ENCODE measurements around the gene RILPL2.
"Not testable (repeated sequence)": the region's sequence is repeated elsewhere in the genome, so short reads cannot be mapped to it uniquely, and the experiment has no call there.

Gene RILPL2

DNA sequence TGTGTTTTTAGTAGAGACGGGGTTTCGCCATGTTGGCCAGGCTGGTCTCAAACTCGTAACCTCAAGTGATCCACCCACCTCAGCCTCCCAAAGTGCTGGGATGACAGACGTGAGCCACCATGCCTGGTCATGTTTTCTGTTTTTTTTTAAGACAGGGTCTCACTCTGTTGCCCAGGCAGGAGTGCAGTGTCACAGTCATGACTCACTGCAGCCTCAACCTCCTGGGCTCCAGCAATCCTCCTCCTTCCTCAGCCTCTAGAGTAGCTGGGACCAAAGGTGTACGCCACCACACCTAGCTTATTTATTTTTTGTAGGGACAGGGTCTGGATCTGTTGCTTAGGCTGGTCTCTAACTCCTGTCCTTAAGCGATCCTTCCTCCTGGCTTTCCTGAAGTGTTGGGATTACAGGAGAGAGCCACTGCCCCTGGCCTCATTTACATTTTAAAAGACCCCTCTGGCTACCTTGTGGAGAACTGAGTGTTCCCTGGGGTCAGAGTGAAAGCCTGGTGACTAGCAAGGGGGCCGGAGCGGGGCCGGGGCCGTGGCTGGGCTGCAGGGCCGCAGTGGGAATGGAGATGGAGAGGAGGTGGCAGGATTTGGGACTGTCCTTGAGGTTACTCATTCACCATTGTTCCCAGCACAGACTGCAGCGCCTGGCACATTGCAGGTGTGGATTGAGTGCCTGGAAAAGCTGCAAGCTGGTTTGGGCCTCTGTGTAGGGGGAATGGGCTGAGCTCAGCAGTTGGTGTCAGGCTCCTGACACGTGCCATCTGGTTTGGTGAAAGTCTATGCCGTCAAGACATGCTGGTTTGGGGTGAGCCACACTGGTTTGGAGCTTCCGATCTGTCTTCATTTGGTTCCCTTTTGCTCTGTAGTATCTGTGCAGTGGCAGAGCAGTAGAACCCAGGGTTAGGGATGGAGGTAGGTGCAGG, 34.5 kb downstream of the RILPL2 start:
- FAIRE-seq, result no peak

DNA sequence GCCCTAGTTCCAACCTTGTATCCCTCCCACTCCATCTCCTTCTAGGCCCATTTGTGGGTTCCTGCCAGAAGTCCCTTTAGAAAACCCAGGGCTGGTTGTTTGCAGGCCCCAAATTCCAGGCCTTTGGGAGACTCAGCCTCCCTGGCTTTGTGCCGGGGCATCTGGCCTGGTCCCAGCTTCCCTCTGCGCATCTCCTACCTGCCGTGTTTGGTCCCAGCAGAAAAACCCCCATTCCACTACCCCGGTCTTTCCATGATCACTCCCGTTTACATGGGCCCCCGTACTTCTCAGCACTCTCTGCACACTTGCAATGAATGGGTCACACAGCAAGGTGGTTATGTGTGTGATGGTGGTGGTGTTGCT, 37.2 kb downstream of the RILPL2 start:
- FAIRE-seq, result no peak

DNA sequence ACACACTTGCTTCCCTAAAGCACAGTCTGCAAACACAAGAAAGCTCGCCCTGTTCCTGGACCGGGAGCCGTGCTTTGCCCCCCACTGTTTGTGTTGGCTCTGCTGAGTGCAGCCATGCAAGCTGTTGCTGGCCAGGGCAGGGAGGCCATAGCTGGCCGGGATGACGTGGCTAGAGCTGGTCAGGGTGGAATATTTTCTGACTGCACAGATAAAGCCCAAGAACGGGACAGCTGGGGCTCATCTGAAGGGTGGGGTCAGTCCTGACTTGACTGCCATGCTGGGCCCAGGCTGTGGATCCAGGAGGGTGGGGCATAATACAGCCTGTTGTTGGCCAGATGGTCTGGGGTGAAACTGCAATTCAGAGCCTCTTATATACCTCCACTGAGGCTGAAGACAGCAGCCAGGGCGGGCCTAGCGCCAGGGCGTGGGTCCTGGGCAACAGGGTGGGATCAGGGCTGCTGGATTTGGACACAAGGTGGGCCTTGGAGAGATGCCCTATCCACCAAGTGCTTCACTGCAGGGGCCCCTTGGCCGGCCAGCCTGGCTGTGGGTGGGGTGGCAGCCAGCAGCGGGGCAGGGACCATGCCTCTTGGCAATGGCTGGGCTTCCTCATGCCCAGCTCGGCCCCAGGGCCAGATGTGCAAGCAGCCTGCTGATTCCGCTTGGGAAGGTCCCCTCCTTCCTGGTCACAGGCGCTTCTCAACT, 37.8 kb downstream of the RILPL2 start:
- no peak for FAIRE-seq

DNA sequence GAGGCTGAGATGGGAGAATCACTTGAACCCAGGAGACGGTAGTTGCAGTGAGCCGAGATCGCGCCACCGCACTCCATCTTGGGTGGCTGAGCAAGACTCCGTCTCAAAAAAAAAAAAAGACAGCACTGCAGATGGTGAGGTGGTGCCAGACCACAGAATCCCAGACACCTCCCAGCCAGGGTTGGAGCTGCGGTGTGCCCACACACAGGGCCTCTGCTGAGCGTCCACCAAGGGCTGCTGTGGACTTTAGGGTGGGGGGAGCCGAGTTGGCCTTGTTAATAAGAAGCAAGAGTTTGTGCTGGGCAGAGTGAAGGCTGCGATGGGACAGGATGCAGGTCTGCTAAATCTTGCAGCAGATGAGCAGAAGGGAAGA, 38.3 kb downstream of the RILPL2 start:
- FAIRE-seq, result no peak

DNA sequence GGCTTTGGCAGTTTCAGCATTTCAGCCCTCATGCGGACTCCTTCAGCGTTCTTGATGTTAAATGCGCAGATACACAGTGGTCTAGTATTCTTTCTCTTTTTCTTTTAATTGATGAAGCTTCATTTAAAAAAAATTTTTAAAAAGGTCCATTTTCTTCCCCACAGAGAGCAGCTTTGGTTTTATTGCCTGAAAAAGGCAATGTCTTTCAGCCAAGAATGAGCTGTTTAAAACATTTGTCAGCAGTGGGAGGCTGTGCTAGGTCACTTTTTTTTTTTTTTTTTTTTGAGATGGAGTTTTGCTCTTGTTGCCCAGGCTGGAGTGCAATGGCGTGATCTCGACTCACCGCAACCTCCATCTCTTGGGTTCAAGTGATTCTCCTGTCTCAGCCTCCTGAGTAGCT, 39.1 kb downstream of the RILPL2 start:
- FAIRE-seq, result no peak

DNA sequence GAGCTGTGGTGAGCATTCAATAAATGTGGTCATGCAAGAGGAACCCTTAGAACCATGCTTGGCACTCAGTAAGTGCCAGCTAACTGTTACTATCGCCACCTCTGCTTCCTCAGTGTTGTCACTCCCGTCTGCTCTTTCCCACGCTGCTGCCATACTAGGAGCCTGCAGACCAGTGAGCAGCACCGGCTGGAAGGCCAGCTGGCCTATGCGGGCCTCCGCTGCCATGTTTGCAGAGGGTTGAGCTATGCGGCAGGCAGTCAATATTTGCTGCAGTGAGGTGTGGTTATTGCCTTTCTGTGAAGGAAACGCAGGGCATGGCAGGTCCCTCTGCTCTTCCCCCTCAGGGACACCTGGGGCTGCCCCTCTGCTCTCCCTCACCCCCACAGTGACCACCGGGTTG, 39.5 kb downstream of the RILPL2 start:
- FAIRE-seq, result no peak

DNA sequence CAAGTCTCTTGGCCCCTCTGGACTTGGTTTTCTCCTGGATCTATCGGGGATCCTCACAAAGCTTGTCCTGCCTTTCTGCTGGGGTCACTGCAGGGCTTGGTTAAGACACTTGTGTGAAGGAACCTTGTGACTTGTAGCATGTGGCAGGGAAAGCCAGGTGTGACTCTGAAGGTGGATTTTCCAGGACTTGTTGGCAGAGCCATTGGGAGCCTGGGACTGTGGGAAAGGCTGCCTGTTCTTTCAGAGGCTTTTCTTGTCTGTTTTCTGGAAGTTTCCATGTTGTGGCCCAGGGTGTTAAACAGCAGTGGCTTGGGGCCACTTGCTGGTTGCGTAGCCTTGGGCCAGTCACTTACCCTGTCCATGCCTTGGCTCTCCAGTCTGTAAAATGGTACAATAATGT, 39.9 kb downstream of the RILPL2 start:
- FAIRE-seq, result no peak

DNA sequence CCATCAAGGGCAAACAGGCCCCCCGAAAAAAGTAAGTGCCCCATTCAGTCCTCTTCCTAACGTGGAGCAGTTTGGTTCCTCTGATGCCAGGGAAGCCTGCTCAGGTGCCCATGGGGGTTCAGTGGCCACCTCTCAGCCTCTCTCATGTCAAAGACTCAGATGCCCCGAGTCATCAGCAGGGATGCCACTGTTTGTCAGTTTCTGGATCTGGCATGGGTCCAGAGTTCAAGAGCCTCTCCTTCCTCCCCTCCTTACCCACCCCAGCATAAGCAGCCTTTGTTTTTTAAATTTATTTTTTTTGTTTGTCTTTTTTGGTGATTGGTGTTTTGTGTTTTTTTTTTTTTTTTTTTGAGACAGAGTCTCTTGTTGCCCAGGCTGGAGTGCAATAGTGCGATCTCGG, 41.2 kb downstream of the RILPL2 start:
- FAIRE-seq, result no peak

DNA sequence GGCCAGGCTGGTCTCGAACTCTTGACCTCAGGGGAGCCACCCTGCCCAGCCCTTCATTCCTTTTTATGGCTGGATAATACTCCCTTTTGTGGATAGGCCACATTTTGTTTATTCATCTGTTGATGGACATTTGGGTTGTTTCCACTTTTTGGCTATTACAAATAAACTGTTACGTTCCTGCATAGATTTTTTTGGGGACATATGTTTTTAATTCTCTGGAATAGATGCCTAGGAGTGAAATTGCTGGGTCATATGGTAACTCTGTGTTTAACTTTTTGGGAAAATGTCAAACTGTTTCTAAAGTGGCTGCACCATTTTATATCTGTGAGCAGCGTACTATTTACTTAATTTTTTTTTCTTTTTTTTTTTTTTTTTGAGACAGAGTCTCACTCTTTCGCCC, 42.7 kb downstream of the RILPL2 start:
- FAIRE-seq, result peak; percentile 29

DNA sequence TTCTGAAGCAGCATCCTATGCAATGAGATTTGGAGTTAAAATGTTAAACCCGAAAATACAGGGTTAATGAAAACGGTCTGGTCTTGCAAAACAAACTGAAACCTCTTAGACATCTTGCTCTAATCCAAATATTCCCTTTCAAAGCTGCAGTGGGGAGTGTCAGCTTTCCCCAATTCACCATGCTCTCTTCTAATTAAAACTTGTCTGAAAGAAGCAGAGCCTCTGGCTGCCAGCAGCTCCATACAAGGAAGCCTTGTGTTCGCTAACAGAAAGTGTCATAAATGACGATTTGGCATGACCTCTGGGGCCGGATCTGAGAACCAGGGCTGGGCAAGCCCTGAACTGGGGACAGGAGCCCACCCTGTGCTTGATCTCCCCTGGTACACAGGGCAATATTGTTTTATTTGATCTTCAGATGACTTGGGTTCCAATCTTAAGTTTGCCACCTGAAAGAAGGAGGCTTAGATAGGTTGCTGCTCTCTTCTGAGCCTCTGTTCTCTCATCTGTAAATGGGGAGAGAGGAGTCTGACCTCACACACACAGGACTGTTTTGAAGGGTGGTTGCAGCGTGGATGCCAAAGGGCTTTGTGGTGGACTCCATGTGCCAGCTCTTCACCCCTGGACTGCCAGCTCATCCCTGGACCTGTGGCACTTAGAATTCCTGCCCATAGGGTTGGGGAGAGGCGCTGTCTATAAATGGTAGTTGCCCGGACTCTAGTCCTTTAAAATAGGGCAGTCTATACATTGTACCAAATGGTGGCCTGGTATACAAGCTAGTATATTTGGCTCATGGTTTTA, 44.7 kb downstream of the RILPL2 start:
- FAIRE-seq, result no peak

DNA sequence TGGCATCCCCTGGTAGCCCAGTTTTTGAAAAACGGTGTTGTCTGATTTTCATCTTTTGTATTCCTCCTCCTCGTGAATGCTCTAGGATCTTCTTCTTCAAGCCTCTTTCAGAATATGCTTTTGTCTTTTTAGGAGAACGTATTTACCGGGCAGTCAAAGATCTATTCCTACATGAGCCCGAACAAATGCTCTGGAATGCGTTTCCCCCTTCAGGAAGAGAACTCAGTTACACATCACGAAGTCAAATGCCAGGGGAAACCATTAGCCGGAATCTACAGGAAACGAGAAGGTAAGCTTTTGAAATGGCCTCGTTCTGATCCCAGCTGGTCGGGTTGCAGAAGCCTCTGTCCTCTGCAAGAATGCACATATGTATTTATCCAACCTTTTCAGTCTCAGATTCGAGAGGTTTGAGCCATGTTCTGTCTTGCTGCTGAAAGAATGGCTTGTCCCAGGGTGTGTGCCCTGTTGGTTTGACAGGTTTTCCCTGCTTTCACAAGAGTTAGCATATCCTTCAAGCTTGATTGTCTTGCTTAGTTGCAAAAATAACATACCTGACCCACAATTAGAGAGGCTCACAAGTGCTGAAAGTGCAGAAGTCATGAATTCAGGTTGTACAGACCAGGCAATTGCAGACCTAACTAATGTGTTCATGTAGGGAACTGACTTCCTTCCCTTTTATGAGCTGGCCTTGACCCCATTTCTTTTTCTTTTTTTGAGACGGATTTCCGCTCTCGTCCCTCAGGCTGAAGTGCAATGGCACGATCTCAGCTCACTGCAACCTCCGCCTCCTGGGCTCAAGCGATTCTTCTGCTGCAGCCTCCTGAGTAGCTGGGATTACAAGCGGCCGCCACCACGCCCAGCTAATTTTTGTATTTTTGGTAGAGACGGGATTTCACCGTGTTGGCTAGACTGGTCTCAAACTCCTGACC, 45.7 kb downstream of the RILPL2 start:
- no peak for FAIRE-seq

DNA sequence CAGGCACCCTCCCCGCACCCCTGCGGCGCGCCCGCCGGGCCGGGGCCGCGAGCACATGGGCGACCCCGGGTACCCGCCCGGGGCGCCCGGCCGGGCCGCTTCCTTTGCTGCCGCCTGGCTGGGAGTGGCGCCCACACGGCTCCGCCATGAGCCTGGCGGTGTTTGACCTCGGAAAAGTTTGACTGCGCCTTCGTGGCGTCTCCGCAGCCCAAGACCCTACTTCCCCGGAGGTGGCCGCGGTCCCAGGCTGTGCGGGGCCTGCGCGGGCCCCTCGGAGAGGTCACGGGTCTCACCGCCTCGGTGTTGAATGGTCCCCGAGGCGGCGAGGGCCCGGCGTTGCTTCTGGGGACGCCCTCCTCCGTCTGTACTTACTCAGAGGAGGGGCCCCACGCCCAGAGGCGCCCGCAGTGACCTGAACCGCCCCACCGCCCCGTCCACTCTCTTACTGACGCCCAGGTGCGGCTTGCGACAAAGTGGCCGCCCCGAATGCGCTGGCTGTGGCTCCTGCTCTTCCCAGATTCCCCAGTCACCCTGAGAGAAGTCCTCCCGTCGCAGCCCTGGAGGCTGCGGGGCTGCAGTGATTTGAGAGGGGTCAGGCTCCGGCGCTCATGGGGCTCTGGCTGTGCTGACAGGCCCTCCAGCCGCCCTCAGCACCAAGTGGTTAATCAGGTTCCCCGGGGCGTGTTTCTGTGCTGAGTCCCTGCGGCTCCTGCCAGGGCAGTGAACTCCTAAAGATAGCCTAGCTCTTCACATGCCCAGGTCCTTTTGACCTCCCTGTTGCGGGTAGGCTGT, 46.7 kb downstream of the RILPL2 start:
- no peak for FAIRE-seq

DNA sequence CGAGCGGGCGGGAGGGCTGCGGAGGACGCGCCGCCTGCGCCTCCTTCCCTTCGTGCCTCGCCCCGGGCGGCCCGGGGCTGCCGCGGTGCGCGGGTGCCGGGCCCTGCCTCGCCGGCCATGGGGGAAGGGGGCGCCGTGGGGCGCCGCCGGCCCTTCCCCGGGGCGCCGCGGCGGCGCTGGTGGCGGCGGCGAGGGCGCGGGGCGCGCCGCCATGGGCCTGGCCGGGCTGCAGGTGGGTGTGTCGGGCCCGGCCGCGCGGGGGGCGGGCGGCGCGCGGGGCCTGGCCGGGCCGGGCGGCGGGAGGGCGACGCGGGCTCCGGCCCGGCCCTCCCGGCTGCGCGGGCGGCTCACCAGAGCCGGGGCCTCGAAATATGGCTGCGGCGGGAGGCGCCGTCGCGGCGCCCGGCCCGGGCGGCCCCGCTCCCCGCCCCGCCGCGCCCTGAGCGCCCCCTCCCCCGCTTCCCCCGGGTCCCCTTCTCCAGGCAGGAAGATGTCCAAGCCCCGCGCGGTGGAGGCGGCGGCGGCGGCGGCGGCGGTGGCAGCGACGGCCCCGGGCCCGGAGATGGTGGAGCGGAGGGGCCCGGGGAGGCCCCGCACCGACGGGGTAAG, 47.4 kb downstream of the RILPL2 start:
- FAIRE-seq, result no peak

DNA sequence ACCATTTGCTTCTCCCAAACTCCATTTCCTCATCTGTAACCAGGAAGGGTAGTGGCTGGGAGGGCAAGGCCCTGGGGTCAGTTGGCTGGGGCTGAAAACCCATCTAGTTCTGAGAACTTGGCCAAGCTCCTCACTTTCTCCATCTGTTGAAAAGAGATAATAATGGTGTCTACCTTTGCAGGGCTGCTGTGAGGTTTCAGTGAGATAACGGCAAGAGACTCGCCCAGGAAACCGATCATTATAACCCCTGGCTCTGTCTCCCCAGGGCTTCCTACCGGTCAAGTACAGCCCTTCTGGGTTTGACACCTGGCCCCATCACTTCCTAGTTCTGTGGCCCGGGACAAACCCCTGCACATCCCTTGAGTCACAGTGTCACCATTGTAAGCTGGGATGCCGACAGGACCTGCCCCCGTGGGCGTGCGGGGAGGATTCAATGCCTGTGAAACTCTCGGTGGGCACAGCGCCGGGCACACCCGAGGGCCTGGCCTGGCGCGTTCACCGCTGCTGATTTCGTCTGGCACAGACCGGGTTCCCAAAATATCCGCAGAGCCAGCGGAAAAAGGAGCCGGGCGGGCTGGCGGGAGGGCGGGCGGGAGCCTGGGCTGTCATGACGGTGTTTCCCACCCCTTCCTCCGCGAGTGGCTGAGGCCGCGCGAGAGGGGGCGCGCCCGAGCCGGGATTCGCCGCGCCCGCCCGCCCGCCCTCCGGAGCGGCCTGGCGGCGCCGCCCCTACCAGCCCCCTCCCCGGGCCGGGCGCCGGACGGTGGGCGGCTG, 48.1 kb downstream of the RILPL2 start:
- no peak for FAIRE-seq

DNA sequence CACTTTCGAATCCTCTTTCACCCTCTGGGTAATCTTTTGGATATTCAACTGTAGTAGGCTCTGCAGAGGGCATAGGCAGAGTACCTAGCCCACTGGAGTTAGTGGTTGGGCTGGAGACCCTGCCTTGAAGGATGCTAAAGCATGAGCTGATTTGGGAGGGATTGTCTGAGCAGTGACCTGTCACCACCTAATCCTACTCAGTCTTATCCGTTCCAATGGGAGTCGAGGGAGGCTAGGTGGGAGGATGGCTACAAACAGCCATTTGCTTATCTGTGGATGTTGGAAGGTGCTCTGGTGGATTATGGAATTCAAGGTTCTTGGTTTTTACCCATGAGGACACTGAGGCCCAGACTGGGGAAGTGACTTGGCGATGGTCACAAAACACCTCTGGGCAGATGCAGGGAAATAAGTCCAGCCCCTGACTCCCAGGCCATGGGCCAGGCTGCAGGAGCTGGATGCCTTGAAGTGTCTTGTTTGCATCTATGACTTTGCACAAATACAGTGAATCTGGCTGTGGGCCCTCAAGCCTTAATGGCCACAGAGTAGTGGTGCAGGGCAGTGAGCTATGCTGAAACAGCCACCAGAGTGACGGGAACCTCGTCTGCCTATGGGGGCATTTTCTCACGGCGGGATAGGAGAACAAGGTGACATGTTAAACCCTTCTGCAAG, 48.8 kb downstream of the RILPL2 start:
- FAIRE-seq, result no peak

DNA sequence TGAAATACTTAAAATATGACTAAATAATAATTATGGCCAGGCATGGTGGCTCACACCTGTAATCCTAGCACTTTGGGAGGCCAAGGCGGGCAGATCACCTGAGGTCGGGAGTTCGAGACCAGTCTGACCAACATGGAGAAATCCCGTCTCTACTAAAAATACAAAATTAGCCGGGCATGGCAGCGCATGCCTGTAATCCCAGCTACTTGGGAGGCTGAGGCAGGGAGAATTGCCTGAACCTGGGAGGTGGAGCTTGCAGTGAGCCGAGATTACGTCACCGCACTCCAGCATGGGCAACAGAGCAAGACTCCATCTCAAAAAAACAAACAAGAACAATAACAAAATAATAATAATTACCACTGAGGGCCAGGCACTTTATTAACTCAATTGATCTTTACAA, 50.9 kb downstream of the RILPL2 start:
- not testable (repeated sequence) for FAIRE-seq

DNA sequence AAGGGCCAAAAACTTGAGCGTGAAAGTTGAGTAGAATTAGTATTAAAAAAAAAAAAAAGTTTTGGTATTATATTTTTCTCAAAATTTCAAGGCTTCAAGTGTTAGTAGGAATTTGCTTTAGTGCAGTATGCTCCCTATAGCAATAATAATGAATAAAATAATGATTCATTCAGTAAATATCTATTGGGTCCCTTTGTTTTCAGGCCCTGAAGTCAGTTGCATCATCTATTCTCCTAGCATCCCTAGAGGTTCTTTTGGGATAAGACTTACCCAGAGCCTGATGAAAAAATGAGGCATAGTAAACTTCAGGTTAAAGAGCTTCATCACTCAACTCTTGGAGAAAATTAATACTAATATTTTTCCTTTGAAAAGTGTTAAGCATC, 51.5 kb downstream of the RILPL2 start:
- FAIRE-seq, result no peak

DNA sequence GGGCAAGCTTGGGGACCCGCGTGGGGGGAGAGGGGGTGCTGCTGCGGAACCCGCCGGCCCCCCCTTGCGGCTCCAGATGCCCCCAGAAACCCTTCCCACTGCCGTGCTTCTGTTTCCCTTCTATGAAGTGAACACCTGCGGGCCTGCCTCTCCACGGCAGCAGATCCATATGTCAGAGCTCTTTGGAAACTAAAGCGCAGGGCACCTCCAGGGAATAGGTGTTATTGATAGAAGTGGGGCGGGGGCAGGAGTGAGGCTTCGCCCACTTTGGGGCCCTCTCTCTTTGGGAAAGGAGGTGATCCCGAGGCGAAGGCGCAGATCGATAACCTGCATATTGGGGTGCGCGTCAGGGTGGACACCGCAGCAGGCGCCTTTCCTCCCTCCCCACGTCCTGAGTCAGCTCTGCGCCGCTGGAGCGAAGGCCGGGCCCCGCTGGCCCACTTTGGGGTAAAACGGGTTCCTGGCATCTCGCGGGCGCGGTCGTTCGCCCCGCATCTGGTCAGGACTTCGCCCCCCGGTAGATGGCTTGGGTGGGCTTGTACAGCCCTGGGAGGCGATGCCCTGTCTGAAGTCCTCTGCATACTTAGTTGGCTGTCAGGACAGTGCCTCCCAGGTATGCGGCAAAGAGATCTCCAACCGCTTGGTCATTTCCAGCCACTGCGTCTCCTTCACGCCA, 52.0 kb downstream of the RILPL2 start:
- FAIRE-seq, result no peak

DNA sequence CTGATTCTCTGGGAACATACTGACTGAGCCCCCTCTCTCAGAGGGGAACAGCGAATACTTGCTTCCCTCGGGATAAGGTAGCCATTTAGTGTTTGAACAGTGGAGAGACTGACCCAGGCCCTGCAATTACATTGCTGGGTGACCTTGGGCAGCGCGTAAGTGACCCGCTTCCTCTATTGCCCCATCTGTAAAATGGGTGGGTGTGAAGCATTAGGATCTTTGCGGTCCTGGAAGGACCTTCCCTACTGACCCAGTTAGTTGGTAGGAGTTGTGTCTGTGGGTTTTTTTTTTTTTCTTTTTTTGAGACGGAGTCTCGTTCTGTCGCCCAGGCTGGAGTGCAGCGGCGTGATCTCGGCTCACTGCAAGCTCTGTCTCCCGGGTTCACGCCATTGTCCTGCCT, 53.8 kb downstream of the RILPL2 start:
- no peak for FAIRE-seq
